ENCODE results near the gene SATL1.

GRCh38 chrX:85243155-85243554 is 424 bp downstream of the SATL1 start:
- TF ChIP-seq, protein P1, sequence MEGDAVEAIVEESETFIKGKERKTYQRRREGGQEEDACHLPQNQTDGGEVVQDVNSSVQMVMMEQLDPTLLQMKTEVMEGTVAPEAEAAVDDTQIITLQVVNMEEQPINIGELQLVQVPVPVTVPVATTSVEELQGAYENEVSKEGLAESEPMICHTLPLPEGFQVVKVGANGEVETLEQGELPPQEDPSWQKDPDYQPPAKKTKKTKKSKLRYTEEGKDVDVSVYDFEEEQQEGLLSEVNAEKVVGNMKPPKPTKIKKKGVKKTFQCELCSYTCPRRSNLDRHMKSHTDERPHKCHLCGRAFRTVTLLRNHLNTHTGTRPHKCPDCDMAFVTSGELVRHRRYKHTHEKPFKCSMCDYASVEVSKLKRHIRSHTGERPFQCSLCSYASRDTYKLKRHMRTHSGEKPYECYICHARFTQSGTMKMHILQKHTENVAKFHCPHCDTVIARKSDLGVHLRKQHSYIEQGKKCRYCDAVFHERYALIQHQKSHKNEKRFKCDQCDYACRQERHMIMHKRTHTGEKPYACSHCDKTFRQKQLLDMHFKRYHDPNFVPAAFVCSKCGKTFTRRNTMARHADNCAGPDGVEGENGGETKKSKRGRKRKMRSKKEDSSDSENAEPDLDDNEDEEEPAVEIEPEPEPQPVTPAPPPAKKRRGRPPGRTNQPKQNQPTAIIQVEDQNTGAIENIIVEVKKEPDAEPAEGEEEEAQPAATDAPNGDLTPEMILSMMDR (IDR thresholded peaks at IDR 0.05; ENCODE audit: low read depth, low read length, poor library complexity, severe bottlenecking) = no peak
- no peak for TF ChIP-seq EZH2phosphoT487 (IDR thresholded peaks at IDR 0.05; ENCODE audit: borderline replicate concordance, low read length)
